Measurements from ENCODE around the gene CA5A.
"Not testable (repeated sequence)": the region's sequence is repeated elsewhere in the genome, so short reads cannot be mapped to it uniquely, and the experiment has no call there.

CA5A gene

GRCh38 chr16:87932475-87933139 is 3.7 kb downstream of the CA5A start:
- not testable (repeated sequence) for H3K9me3 ChIP-seq (ENCODE audit: control insufficient read depth, insufficient read depth, low read length); H3K9ac ChIP-seq (ENCODE audit: low read depth, low read length); H3K27ac ChIP-seq (ENCODE audit: low read depth, low read length); H3K36me3 ChIP-seq (ENCODE audit: control insufficient read depth, insufficient read depth, low read length); H3K4me1 ChIP-seq (ENCODE audit: control insufficient read depth, insufficient read depth, low read length); H3K4me3 ChIP-seq (ENCODE audit: low read depth, low read length); H3K27me3 ChIP-seq (ENCODE audit: control insufficient read depth, insufficient read depth, low read length)

GRCh38 chr16:87931504-87931903 is 4.8 kb downstream of the CA5A start:
- no peaks in the 10 kb centered on the region for H3K4me1 ChIP-seq (ENCODE audit: control insufficient read depth, insufficient read depth, low read length)
- H3K27me3 ChIP-seq (ENCODE audit: control insufficient read depth, insufficient read depth, low read length) = no peaks in the 10 kb centered on the region
- H3K9me3 ChIP-seq (ENCODE audit: control insufficient read depth, insufficient read depth, low read length) = no peaks in the 10 kb centered on the region
- H3K4me3 ChIP-seq (ENCODE audit: low read depth, low read length) = no peak overlapping the region
- H3K36me3 ChIP-seq (ENCODE audit: control insufficient read depth, insufficient read depth, low read length) = no peaks in the 10 kb centered on the region
- H3K9ac ChIP-seq (ENCODE audit: low read depth, low read length) = no peak overlapping the region
- H3K27ac ChIP-seq (ENCODE audit: low read depth, low read length) = no peak overlapping the region

GRCh38 chr16:87930456-87930855 is 5.9 kb downstream of the CA5A start:
- Histone ChIP-seq H3K36me3 (ENCODE audit: control insufficient read depth, insufficient read depth, low read length) (no peaks in the 10 kb centered on the region), H3K4me3 (ENCODE audit: low read depth, low read length) (no peak overlapping the region), H3K4me1 (ENCODE audit: control insufficient read depth, insufficient read depth, low read length) (no peaks in the 10 kb centered on the region), H3K9me3 (ENCODE audit: control insufficient read depth, insufficient read depth, low read length) (no peaks in the 10 kb centered on the region), H3K27ac (ENCODE audit: low read depth, low read length) (no peak overlapping the region), H3K27me3 (ENCODE audit: control insufficient read depth, insufficient read depth, low read length) (no peaks in the 10 kb centered on the region), H3K9ac (ENCODE audit: low read depth, low read length) (no peak overlapping the region)

GRCh38 chr16:87929986-87930385 is 6.3 kb downstream of the CA5A start:
- Histone ChIP-seq H3K27ac (ENCODE audit: low read depth, low read length) (no peak overlapping the region), H3K4me1 (ENCODE audit: control insufficient read depth, insufficient read depth, low read length) (no peaks in the 10 kb centered on the region), H3K27me3 (ENCODE audit: control insufficient read depth, insufficient read depth, low read length) (no peaks in the 10 kb centered on the region), H3K9me3 (ENCODE audit: control insufficient read depth, insufficient read depth, low read length) (no peaks in the 10 kb centered on the region), H3K36me3 (ENCODE audit: control insufficient read depth, insufficient read depth, low read length) (no peaks in the 10 kb centered on the region), H3K4me3 (ENCODE audit: low read depth, low read length) (no peak overlapping the region), H3K9ac (ENCODE audit: low read depth, low read length) (no peak overlapping the region)

- H3K9ac ChIP-seq (ENCODE audit: low read depth, low read length) = no peak overlapping the region
- no peak overlapping the region for H3K4me3 ChIP-seq (ENCODE audit: low read depth, low read length)
- H3K9me3 ChIP-seq (ENCODE audit: control insufficient read depth, insufficient read depth, low read length) = no peaks in the 10 kb centered on the region
- no peak overlapping the region for H3K27ac ChIP-seq (ENCODE audit: low read depth, low read length)
- no peaks in the 10 kb centered on the region for H3K36me3 ChIP-seq (ENCODE audit: control insufficient read depth, insufficient read depth, low read length)
- H3K27me3 ChIP-seq (ENCODE audit: control insufficient read depth, insufficient read depth, low read length) = no peaks in the 10 kb centered on the region
- peaks cover 9% of the 10 kb centered on the region; the same call in 1 of the 2 replicates for H3K4me1 ChIP-seq (ENCODE audit: control insufficient read depth, insufficient read depth, low read length)
These were observed 9.2 kb downstream of the CA5A start for GRCh38 chr16:87927195-87927562.

GRCh38 chr16:87926246-87927194 is 9.8 kb downstream of the CA5A start:
- Histone ChIP-seq H3K27ac (ENCODE audit: low read depth, low read length) (no peak overlapping the region), H3K9ac (ENCODE audit: low read depth, low read length) (no peak overlapping the region), H3K9me3 (ENCODE audit: control insufficient read depth, insufficient read depth, low read length) (no peaks in the 10 kb centered on the region), H3K4me1 (ENCODE audit: control insufficient read depth, insufficient read depth, low read length) (peaks cover 9% of the 10 kb centered on the region; the same call in 1 of the 2 replicates), H3K4me3 (ENCODE audit: low read depth, low read length) (no peak overlapping the region), H3K27me3 (ENCODE audit: control insufficient read depth, insufficient read depth, low read length) (no peaks in the 10 kb centered on the region), H3K36me3 (ENCODE audit: control insufficient read depth, insufficient read depth, low read length) (no peaks in the 10 kb centered on the region)

GRCh38 chr16:87924811-87925670 is 11.3 kb downstream of the CA5A start:
- no peak overlapping the region for H3K4me3 ChIP-seq (ENCODE audit: low read depth, low read length)
- H3K27ac ChIP-seq (ENCODE audit: low read depth, low read length) = no peak overlapping the region
- H3K9ac ChIP-seq (ENCODE audit: low read depth, low read length) = no peak overlapping the region
- no peaks in the 10 kb centered on the region for H3K9me3 ChIP-seq (ENCODE audit: control insufficient read depth, insufficient read depth, low read length)
- H3K4me1 ChIP-seq (ENCODE audit: control insufficient read depth, insufficient read depth, low read length) = peaks cover 9% of the 10 kb centered on the region; the same call in 1 of the 2 replicates
- no peaks in the 10 kb centered on the region for H3K27me3 ChIP-seq (ENCODE audit: control insufficient read depth, insufficient read depth, low read length)
- no peaks in the 10 kb centered on the region for H3K36me3 ChIP-seq (ENCODE audit: control insufficient read depth, insufficient read depth, low read length)

- Histone ChIP-seq H3K4me1 (ENCODE audit: control insufficient read depth, insufficient read depth, low read length) (peaks cover 9% of the 10 kb centered on the region; the same call in 1 of the 2 replicates), H3K36me3 (ENCODE audit: control insufficient read depth, insufficient read depth, low read length) (no peaks in the 10 kb centered on the region), H3K27ac (ENCODE audit: low read depth, low read length) (no peak overlapping the region), H3K9ac (ENCODE audit: low read depth, low read length) (no peak overlapping the region), H3K27me3 (ENCODE audit: control insufficient read depth, insufficient read depth, low read length) (no peaks in the 10 kb centered on the region), H3K9me3 (ENCODE audit: control insufficient read depth, insufficient read depth, low read length) (no peaks in the 10 kb centered on the region), H3K4me3 (ENCODE audit: low read depth, low read length) (no peak overlapping the region)
These were observed 12.1 kb downstream of the CA5A start for GRCh38 chr16:87924041-87924810.

- no peaks in the 10 kb centered on the region for H3K36me3 ChIP-seq (ENCODE audit: control insufficient read depth, insufficient read depth, low read length)
- no peaks in the 10 kb centered on the region for H3K9me3 ChIP-seq (ENCODE audit: control insufficient read depth, insufficient read depth, low read length)
- peaks cover 9% of the 10 kb centered on the region; the same call in 1 of the 2 replicates for H3K4me1 ChIP-seq (ENCODE audit: control insufficient read depth, insufficient read depth, low read length)
- no peak overlapping the region for H3K4me3 ChIP-seq (ENCODE audit: low read depth, low read length)
- no peak overlapping the region for H3K27ac ChIP-seq (ENCODE audit: low read depth, low read length)
- H3K27me3 ChIP-seq (ENCODE audit: control insufficient read depth, insufficient read depth, low read length) = no peaks in the 10 kb centered on the region
- H3K9ac ChIP-seq (ENCODE audit: low read depth, low read length) = no peak overlapping the region
These were observed 14.0 kb downstream of the CA5A start for GRCh38 chr16:87922250-87922871.

GRCh38 chr16:87921236-87921773 is 15.0 kb downstream of the CA5A start:
- H3K9me3 ChIP-seq (ENCODE audit: control insufficient read depth, insufficient read depth, low read length) = no peaks in the 10 kb centered on the region
- no peaks in the 10 kb centered on the region for H3K36me3 ChIP-seq (ENCODE audit: control insufficient read depth, insufficient read depth, low read length)
- H3K27ac ChIP-seq (ENCODE audit: low read depth, low read length) = no peak overlapping the region
- no peak overlapping the region for H3K9ac ChIP-seq (ENCODE audit: low read depth, low read length)
- peaks cover 9% of the 10 kb centered on the region; the same call in 1 of the 2 replicates for H3K4me1 ChIP-seq (ENCODE audit: control insufficient read depth, insufficient read depth, low read length)
- no peak overlapping the region for H3K4me3 ChIP-seq (ENCODE audit: low read depth, low read length)
- no peaks in the 10 kb centered on the region for H3K27me3 ChIP-seq (ENCODE audit: control insufficient read depth, insufficient read depth, low read length)

Data from HUES48 (cell line).